DOHH2 (cell line): ENCODE measurements around the gene CARD18.

Source experiments
- CTCF ChIP-seq: fragments of 200-600 bp; sonication (generic); IDR thresholded peaks from one replicate; pipeline ENCODE4 v1.5.1; 2014; ENCODE audit warnings: antibody characterized with exemption, mild to moderate bottlenecking, low read depth, low read length; ENCODE audit not compliant: poor library complexity, severe bottlenecking
- EZH2phosphoT487 ChIP-seq: fragments of 200-600 bp; sonication (generic); IDR thresholded peaks from 2 replicates; pipeline ENCODE4 v1.6.1; 2017; ENCODE audit warnings: borderline replicate concordance, mild to moderate bottlenecking, antibody characterized with exemption, low read length, moderate library complexity, mixed read lengths

GRCh38 chr11:105149477-105149876 lies 9.9 kb upstream of the CARD18 start:
- TF ChIP-seq CTCF (no peak), EZH2phosphoT487 (no peak)
